ENCODE measurements around the gene DCHS1.

DCHS1 gene

DNA sequence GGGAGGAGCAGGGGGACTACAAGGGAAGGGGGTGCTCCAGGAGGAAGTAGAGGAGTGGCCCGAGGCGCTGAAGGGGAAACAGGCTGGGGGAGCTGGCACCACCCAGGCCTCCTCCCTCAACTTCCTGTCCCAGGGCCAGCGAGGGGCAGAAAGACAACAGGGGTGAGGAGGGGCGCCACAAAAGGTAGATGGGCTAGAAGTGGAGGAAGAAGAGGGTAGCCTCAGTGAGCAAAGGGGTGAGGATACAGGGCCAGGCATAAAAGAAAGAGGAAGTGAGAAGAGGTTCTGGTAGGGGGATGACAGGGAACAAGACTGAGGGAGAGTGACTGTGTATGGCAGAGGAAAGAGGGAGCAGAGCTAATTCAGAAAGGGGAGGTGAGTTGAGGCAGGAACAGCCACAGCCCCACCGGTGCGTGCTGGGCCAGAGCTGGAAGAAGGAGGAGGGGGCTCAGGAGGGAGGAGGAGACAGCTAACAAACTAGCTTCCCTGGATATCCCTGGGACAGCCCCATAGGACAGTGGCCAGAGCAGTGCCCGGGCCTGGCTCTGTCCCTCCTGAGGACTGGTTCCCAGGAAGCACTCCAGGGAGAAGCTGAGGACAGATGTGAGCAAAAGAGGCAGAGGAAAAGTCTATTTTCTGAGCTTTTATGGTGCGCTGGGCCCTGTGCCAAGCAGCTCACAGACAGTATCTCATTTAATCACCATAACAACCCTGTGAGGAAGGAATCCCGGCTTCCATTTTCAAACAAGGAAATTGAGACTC, 8.5 kb downstream of the DCHS1 start:
- peak; percentile 54 for DNase-seq

DNA sequence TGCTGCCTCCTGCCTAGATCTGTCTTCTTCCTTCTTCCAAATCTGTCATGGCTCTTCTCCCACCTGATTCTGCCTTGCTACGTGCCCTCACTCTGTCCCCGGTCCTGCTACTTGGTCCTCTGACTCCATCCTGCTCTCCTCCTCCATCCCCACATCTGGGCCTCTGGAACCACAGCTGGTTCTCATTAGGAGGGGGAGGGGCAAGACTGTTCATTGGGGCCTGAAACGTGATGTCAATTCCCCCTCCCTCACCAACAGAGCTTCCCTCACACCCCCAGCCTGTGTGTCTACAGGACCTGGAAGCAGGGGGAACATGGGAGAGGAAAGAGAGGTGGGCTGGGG, 9.1 kb downstream of the DCHS1 start:
- DNase-seq, result no peak

DNA sequence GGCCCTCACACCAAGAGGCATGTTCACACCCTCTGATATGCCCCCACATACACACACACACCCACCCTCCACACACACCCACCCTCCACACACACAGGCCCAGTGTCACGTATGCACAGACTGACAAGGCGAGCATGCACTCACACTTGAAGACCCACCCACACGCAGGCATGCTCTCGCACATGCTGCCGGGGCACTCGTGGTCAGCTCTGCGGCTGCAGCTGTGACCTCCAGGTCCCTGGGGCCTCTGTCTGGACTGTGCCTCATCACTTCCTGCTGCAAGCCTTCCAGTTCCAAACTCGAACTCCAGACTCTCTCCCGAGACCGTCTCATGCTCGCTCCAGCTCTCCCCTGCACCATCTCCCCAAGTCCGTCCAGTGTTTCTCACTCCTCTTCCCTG, 9.5 kb downstream of the DCHS1 start:
- DNase-seq, result peak; percentile 35

DNA sequence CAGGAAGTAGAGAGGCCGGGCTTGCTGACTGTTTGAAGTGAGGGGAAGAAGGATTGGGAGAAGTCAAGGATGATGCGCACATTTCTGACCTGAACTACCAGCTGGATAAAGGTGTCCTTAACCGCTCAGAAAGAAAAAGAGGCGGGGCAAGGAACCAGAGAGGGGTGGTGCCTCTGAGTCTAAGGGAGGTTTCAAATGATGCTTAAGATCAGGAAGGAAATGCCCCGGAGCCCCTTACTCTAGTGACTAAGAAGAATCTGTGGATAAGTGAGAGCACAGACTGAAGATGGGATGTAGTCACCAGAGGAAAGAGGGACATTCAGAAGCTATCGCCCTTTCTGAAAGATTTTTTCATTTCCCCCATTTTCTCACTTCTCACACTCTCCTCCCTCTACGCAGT, 12.7 kb downstream of the DCHS1 start:
- DNase-seq, result no peak

DNA sequence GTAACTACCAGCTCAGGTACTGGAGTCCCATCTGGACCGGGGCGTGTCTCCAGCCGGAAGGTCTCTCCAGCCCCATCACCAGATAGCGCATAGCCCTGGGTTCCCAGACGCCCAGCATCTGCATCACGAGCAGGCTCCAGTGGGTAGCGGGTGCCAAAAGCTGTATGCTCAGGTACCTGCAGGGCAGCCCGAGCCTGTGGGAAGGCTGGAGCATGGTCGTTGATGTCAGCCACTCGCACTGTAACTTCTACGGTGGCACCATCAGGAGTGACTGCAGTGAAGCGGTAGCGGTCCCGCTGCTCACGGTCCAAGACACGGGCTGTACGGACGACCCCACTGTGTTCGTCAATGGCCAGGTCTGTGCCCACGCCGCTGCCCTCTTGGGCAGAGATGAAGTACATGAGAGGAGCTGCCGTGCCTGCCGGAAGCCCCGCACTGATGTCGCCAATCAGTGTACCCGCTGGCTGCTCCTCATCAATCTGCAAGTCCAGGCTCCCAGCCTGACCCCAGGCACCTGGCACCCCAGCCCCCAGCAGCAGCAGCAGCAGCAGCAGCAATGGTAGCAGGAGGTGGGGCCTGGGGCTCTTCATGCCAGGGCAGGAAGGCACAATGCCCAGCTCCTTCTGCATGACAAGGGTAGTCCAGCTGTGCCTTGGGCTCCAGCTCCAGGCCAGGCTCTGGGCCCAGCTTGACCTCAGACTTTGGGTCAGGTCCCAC, 14.5 kb downstream of the DCHS1 start:
- DNase-seq, result no peak

DNA sequence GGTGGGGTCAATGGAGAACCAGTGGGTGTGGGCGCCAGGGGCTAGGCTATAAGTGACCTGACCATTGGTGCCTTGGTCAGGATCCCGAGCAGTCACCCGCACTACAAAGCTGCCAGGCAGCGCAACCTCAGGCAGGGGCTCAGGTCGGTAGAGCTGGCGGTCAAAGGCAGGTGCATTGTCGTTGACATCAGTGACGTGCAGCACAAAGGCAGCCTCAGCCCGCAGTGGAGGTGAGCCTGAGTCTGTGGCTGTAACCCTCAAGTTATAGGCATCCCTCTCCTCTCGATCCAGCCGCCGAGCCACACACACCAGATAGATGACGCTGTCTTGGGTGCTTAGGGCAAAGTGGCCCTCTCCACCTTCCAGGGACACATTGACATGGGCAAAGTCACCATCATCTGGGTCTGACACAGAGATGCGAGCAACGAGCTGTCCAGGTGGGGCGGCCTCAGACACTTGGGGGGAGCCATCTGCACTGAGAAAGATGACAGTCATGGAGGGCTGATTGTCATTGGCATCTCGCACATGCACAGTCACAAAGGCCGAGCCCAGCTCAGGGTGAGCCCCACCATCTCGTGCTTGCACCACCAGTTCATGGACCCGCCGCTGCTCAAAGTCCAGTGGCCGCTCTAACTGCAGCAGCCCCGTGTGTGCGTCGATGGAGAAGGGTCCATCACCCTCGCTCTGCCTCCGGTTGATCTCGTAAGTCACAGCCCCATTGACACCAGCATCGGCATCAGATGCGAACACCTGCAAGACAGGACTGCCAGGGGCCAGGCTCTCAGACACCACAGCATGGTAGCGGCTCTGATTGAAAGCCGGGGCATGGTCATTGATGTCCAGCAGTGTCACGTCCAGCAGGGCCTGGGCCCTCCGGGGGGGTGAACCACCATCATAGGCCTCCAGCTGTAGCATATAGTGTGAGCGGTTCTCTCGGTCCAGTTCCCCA, 15.3 kb downstream of the DCHS1 start:
- DNase-seq, result no peak

DNA sequence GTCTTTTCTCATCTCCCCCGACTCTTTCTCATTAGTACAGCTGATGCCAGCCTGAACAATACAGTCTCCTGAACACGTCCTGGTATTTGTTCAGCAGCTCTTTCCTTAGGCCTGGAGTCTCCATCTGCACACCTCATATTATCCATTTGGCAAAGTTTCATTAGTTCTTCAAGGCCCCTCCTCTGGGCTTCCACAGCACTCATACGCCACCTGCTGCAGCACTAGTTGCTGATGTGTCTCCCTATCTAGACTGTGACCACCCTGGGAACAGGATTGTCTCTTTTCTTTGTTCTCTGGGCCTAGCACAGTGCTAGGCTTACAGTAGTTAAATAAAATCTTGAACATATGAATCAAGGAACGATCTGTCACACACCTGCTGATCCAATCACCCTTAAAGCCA, 17.2 kb downstream of the DCHS1 start:
- DNase-seq, result no peak

DNA sequence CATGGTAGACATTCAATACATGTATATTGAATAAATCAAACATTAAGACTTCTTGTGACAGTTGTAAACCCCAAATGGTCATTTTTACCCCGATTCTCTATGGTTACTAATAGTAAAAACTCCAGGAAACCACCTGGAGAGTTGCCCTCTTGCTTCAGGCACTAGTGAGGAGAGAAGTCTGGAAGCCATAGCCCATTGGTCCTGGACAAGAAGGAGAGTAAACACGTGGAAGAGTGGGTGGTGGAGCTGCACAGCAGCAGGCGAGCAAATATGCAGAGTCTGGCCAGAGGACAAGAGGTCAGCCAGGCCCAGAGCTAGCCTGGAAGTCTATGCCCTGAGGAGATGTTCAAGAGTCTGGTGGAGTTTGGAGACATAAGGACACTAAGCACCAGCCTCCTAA, 17.7 kb downstream of the DCHS1 start:
- DNase-seq, result no peak

DNA sequence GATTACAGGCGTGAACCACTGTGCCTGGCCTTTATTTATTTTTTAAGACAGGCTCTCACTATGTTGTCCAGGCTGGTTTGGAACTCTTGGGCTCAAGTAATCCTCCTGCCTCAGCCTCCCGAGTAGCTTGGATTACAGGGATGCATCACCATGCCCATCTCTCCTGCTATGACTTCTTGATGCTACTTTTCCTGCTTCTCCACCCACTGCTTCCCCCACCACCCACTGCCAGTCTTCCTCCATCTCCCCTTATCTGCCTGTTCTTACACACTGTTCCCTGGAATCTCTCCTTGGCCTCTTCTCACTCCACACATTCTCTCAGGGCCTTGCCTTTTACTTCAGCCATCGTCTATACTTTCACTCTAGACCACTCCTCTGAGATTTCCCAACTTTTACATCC, 19.1 kb downstream of the DCHS1 start:
- DNase-seq, result no peak

DNA sequence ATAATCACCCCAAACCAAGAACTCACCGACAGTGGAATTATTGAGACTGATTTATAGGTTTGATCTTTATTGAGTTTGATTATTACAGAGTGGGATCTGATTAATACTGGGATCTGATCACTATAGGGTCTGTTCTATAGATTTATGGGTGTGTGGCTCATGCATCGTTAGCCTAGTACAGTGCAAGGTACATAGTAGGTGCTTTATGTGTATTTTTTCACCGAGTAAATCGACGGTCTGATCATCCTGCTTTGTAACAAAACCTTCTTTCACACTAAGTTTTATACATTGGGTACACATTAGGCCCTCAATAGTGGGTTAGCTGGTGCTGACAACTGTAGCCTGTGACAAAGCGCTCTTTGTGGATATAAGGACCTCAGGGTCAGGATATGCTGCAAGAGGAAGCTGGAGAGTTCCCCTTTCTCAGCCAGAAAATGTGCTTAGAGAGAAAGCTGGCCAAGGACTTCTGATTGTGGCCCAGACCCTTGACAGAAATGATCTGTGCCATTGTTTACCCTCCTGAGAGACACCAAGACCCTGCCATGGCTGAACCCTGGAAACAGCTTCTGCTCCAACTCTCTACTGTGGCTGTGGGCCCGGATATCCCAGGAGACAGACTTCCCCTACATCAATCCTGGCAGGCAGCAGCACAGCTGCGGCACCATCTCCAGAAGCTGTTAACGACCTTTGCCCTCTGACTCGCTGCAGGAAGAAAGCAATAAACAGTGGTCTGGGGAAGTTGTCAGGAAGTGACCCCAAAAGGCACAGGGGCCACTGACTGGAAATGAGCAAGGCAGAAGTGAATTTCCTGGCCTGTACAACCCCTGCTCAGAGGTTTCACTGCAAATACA, 20.3 kb downstream of the DCHS1 start:
- DNase-seq, result peak; percentile 72

DNA sequence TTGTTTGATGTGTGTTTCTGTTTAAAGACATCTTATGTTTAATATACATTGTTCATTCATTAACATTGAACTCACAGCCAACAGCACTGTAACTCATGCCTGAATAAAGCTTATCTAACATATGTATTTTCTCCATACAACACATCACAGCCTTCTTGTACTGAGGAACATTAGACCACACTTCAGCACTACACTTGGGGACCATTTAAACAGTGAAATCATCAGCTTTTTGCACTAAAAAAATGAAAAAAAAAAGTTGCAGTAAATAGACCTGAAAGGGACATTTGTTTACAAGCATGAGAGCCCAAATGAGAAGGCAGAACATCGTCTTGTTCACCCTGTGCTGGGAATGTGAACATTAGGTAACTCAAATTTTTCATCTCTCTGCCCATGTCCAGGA, 21.1 kb downstream of the DCHS1 start:
- DNase-seq, result no peak

DNA sequence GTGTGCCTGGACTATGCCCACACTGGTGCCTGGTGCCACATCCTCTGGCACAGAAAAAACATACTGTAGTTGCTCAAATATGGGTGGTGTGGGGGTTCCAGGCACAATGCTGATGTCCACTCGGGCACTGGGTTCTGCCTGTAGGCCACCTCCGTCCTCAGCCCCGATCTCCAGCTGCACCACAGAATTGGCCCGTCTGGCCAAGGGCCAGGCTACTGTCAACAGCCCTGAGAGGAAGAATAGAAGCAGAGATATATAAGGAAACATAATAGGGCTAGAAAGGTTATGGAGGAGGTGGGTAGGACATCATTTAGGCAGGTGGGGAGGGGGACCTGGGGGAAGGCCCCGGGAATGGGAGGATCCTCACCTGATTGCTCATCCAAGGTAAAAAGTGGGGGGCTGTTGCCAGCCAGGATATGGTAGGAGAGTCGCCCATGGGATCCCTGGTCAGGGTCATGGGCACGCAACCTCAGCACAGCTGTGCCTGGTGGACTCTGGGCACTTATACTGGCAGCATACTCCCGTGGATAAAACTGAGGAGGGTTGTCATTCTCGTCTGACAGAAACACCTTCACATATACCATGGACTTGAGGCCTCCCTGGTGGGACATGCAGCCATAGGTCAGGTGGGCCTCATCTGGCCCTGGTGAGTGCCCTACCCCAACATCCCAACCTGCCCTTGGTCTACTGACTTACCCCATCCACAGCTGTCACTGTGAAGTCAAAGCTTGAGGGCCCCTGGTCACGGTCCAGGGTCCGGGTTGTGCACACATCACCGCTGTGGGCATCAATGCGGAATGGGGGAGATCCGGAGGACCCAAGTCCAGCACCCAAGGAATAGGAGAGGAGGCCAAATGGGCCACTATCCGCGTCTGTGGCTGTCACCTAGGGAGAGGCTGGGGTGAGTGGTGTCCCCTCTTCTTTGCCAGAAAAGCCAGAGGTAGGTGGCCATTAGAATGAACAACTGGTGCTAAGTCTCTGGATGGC, 21.9 kb downstream of the DCHS1 start:
- no peak for DNase-seq

DNA sequence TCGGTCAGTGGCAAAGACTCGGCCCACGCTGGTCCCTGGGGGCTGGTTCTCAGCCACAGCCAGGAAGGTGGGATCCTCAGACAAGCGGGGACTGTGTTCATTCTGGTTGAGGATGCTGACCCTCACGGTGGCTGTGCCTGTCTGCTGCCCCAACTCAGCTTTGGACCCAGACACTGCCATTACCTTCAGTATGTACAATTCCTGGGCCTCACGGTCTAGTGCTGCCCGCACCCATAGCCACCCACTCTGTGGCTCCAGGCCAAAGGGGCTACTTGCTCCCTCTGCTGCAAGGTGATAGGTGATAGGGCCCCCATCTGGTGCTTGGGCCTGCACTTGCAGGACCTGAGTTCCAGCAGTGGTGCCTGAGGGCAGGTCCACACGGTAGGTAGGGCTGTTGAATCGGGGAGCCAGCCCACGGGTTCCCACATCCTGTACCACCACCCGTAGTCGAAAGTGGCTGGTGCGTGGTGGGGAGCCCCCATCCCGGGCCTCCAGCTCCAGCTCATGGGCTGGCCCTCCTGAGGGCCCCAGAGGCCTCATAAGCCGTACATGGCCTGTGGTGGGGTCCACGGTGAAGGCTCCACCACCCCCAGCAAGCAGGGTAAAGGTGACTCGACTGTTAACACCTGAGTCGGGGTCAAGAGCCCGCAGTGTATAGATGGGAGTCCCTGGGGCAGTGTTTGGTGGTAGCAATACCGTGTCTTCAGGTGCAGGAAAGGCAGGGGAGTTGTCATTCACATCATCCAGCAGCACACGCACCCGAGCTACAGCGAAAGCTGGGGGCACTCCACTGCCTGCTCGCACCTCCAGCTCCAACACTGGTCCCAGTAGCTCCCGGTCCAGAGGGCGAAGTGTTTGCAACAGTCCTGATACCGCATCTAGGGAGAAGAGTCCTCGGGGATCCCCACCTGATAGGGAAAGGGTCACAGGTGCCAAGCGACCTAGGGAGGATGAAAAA, 23.2 kb downstream of the DCHS1 start:
- no peak for DNase-seq

DNA sequence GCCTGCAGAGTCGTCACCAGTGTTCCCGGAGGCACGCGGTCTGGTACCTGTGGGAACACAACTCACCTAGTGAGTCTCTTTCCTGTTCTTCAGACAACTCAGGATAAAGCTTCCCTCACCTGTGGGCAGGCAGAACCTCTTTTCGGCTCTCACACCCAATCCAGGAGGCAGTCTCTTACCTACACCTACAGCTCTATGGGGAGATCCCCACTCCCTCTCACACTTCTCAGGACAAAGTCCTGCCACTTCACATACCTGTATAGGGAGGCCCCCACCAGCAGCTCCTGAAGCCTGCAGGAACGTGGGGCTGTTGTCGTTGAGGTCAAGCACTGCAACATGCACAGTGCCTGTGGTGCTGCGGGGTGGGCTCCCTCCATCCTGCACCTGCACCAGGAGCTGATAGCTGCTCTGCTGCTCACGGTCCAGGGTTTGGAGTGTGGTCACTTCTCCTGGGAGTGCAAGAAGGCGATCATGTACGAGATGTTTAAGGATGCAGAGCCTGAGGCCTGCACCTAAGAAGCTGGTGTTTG, 24.2 kb downstream of the DCHS1 start:
- no peak for DNase-seq

DNA sequence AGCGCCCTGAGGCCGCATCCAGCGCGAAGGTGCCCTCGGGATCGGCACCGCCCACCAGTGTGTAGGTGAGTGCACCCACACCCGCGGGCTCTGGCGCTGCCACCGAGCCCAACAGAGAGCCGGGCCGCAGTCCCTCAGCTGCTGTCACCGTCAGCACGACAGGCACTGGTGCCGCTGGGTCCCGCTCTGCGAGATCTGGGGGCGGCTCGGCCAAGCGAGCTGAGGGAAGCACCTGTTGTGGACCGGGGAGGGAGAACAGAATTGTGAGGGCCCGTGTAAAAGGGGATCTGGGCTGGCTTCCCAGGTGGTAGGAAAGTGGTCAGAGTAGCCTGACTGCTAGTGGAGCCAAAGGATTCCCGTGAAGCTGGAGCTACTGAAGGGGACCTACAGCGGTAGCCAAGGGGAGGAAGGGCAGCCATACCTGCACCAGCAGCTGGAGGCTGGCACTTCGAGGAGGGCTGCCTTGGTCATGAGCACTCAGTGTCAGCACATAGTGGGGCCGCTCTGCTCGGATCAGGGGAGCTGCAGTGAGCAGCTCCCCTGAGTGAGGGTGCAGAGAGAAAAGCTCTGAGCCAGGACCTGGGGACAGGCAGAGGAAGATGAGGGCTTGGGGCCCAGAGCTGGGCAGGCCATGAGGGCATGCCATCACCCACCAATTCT, 24.8 kb downstream of the DCHS1 start:
- no peak for DNase-seq

DNA sequence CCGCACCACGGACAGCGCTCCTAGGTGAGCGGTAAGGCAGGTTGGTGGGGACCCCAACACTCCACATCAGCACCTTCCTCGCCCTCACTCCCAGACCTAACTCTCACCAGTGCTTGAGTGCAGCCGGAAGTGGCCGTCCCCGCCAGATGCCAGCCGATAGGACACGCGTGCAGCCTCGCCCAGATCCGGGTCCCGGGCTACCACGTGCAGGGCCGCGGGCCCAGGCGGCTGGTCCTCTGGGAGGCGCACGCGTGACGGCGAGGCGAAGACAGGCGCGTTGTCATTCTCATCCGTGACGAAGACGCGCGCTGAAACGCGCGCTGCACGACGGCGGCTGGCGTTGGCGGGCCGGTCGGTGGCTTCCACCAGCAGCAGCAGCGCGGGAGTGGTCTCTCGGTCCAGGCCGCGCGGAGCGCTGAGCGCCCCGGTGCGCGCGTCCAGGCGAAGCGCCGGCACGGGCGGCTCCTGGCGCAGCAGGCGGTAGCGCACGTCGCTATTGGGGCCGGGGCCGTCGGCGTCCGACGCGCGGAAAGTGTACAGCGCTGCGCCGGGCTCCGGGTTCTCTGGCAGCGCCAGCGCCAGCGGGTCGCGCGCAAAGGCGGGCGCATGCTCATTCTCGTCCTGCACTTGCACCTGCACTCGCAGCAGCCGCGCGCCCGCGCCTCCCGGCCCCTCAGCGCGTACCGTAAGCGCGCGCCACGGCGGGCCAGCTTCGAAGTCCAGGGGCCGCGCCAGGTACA, 25.5 kb downstream of the DCHS1 start:
- DNase-seq, result no peak

DNA sequence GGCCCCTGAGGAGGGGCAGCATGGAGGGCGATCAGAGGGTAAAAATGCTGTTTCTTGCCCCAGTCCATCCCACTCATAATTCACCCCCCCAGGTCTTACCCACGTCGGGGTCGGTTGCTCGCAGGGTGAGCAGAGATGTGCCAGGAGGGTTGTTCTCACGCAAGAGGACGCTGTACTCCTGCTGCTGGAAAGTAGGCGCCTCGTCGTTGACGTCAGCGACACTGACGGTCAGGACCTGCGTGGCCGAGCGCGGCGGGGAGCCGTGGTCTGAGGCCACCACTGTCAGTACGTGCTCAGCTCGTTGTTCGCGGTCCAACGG, 26.1 kb downstream of the DCHS1 start:
- DNase-seq, result no peak

DNA sequence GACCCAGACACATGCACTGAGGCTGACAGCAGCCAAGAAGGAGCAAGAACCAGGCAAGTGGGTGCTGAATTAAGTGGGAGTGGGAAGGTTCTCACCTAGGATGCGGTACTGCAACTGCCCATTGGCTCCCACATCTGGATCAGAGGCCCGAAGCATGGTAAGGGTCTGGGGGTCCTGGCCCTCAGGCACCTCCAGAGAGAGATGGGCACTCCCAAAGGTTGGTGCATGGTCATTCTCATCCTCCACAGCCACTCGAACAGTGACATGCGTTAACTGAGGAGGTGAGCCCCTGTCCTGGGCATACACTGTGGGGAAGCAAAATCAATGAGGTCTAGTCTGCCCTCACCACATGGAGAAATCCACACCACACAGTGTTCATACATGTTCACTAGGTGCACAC, 27.1 kb downstream of the DCHS1 start:
- no peak for DNase-seq

DNA sequence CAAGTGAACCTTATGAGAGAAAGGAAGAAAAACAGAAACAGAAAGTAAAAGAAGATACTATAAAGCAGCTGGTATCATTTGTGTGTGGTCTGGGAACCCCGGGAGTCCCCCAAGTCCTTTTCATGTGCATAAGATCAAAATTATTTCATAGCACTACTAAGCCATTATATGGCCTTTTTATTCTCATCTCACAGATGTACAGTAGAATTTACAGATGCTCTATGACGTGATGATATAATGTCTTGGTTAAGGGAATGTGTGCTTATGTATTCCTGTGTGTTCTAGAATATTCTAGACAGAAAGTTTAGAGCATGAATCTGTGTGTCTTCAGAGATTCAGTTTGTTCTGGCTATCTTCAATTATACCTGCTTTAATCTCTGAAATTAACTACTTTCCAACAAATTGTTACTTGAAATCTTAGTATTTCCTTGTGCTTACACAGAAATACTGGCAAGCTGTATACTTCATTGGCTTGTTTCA, 27.8 kb downstream of the DCHS1 start:
- DNase-seq, result peak; percentile 34
